Bronchial epithelial cell (primary cell): ENCODE measurements around the gene SNX24. TPM values are rescaled to one million over a fixed set of nuclear protein-coding genes. Genes with fewer than 3 reads are reported as not detected.
"Not testable (repeated sequence)": the region's sequence is repeated elsewhere in the genome, so short reads cannot be mapped to it uniquely, and the experiment has no call there.

Experiments used
- DNase-seq: peaks from one replicate; pipeline ENCODE4 v3.0.0-alpha.2; 2010; ENCODE audit warnings: low read depth
- FAIRE-seq: peaks from 2 replicates; lab custom pipeline; 2011; peaks lifted over from hg19 to GRCh38; lab: Jason Lieb, UNC
- H3K27me3 ChIP-seq: 2 replicates; pipeline ENCODE4 v1.5.1; 2011; ENCODE audit warnings: low read length; ENCODE audit not compliant: control insufficient read depth, insufficient read depth
- H3K36me3 ChIP-seq: 2 replicates; pipeline ENCODE4 v1.5.1; 2011; ENCODE audit warnings: low read length; ENCODE audit not compliant: control insufficient read depth, insufficient read depth
- H3K4me3 ChIP-seq: 2 replicates; pipeline ENCODE4 v1.5.1; 2011; ENCODE audit warnings: mild to moderate bottlenecking, low read depth, low read length, control low read depth
- total RNA-seq: library from RNA; depleted of rRNA; stranded (reverse); fragments of >200 nt; gene quantifications from 2 replicates; pipeline ENCODE4 v1.2.1, GENCODE V29; 2014
- TF ChIP-seq, protein P1 (sequence below): IDR thresholded peaks from 2 replicates; pipeline ENCODE4 v1.5.1; 2011; ENCODE audit warnings: mild to moderate bottlenecking, moderate library complexity, low read length, control low read depth, inconsistent platforms; ENCODE audit not compliant: insufficient read depth, severe bottlenecking

Gene SNX24
- total RNA-seq, 1 donor from 2014 or later = 37.1 TPM

DNA sequence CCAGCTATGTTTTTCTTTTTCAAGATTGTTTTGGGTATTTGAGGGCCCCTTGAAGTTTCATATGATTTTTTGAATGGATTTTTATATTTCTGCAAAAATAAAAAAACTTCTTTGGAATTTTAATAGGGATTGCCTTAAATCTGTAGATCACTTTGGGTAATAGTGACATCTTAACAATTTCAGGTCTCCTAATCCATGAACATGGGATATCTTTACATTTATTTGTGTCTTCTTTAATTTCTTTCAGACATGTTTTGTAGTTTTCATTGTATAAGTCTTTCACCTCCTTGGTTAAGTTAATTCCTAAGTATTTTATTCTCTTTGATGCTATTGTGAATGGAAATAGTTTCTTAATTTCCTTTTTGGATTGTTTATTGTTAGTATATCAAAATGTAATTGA, 112.0 kb downstream of the SNX24 start:
- Histone ChIP-seq H3K27me3 (no peaks in the 10 kb centered on the region), H3K4me3 (no peak overlapping the region), H3K36me3 (no peaks in the 10 kb centered on the region)
- no peak for FAIRE-seq
- no peak for DNase-seq
- TF ChIP-seq, protein P1, sequence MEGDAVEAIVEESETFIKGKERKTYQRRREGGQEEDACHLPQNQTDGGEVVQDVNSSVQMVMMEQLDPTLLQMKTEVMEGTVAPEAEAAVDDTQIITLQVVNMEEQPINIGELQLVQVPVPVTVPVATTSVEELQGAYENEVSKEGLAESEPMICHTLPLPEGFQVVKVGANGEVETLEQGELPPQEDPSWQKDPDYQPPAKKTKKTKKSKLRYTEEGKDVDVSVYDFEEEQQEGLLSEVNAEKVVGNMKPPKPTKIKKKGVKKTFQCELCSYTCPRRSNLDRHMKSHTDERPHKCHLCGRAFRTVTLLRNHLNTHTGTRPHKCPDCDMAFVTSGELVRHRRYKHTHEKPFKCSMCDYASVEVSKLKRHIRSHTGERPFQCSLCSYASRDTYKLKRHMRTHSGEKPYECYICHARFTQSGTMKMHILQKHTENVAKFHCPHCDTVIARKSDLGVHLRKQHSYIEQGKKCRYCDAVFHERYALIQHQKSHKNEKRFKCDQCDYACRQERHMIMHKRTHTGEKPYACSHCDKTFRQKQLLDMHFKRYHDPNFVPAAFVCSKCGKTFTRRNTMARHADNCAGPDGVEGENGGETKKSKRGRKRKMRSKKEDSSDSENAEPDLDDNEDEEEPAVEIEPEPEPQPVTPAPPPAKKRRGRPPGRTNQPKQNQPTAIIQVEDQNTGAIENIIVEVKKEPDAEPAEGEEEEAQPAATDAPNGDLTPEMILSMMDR = no peak

DNA sequence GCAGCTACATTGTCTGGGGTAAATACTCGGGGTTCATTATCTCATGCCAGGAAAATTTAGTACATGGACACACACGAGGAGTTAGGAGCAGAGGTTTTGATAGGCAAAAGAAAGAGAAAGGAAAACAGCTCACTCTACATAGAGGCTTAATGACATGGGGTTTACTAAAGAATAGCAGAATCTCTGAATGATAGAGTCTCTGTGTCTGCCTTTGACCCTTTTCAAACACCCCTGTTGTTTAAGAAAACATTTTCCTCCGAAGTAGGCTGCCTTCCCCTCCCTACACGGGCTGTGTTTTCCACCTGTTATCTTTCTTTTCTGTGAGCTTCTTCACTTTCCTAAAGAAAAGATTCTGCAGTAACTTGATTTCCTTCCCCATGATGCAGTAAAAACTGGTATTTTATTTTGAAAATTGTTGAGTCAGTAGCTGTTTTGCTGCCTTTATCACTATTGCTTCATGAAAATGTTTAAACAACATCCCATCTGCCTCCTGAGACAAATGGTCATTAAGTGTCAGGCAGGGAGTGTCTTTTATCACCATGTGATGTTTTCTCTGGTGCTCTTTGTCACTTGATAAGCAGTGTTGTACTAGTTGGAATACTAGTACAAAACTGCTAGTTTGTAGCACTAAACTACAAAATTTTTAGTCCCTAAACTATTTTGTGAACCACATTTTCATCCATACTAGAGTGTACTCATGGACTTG, 114.5 kb downstream of the SNX24 start:
- FAIRE-seq (no peak), DNase-seq (no peak)
- Histone ChIP-seq H3K4me3 (no peak overlapping the region), H3K27me3 (no peaks in the 10 kb centered on the region), H3K36me3 (no peaks in the 10 kb centered on the region)
- TF ChIP-seq, protein P1 = no peak

DNA sequence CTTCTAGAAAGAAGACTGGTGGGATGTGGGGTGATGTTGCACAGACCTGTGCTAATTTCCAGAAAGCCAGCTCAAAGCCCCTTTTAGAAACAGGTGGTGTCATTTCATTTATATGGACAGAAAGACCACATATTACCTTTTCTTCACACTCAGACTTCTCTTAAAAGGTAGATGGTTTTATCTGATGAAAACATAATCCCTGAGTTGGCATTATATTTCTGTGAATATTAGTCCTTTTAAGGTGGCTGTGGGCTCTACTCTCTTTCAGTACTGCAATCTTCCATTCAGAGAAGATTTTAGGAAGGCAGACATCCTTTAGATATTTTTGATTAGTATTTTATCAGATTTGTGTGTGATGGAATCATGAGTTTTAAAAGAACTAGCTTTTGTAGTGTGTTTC, 117.9 kb downstream of the SNX24 start:
- DNase-seq (no peak), FAIRE-seq (no peak)
- Histone ChIP-seq H3K4me3 (no peak overlapping the region), H3K36me3 (no peaks in the 10 kb centered on the region), H3K27me3 (no peaks in the 10 kb centered on the region)
- TF ChIP-seq, protein P1 = no peak

DNA sequence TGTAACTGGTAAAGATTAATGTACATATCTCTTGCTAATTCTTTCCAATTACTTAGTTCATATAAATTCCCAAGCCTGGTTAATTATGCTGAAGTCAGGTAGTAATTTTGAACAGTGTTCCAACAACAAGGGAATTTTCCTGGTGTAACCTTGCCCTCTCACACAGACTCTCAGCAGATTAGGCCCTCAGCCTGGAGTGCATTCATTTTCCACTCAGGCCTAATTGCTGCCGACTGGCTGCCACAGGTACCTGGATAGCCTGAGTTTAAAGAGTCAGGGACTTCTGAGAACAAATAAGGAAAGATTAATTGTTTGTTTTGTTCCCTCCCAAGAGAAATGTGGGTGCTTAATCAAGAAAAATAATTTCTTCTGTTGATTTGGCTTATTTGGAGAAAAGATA, 119.7 kb downstream of the SNX24 start:
- DNase-seq = no peak
- no peaks in the 10 kb centered on the region for H3K27me3 ChIP-seq
- H3K36me3 ChIP-seq = no peaks in the 10 kb centered on the region

DNA sequence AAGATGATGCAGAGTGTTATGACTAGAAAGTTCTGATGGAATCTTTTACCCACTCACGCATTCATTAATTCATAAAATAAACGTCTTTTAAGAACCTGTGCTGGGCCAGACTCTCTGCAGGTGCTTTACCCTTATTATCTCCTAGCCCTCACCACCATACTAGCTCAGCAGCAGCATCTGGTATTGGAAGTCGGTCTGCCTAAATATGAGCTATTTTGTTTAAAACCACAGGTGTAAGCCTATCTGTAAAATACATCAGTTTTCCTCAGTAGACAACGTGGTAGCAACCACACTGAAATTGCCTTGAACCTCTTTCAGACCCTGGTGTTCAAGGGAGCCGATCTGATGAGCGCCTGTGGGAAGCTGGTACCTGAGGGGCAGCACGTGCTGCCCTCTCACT, 121.7 kb downstream of the SNX24 start:
- no peak overlapping the region for H3K4me3 ChIP-seq
- FAIRE-seq = no peak
- TF ChIP-seq, protein P1 = no peak

More for the DNA sequence above, 119.7 kb downstream of the SNX24 start:
- TF ChIP-seq, protein P1 = no peak
- no peak overlapping the region for H3K4me3 ChIP-seq
- no peak for FAIRE-seq

DNA sequence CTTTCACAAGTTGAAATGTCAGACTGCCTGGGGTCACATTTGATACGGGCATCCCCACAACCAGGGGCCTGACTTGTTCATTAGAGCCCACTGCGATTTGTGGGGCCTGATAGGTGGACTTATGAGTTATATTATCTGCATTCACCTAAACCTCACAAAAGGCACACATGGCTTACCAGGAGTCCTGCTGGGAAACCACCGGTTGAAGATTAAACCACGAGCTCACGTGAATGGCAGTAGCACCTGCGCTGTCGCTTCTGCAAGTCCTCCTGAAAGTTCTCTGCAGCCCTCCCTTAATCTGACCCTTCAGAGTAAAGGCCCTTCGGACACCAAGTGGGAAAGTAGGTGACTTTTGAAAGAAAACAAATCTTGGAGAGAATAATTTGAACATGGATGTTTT, 122.2 kb downstream of the SNX24 start:
- no peak for FAIRE-seq
- TF ChIP-seq, protein P1 = no peak
- no peak for DNase-seq

More for the DNA sequence above, 121.7 kb downstream of the SNX24 start:
- no peak for DNase-seq
- Histone ChIP-seq H3K27me3 (no peaks in the 10 kb centered on the region), H3K36me3 (no peaks in the 10 kb centered on the region)

DNA sequence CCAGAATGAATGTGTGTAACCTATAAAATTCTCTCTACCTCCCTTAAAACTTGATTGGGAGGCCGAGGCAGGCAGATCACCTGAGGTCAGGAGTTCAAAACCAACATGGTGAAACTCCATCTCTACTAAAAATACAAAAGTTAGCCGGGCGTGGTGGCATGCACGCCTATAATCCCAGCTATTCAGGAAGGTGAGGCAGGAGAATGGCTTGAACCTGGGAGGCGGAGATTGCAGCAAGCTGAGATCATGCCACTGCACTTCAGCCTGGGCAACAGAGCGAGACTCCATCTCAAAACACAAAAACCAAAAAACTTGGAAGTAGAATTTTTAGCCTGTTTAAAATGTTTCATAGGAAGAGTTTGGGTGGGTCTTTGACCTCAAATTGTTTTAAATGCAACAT, 122.6 kb downstream of the SNX24 start:
- H3K36me3 ChIP-seq, H3K4me3 ChIP-seq, H3K27me3 ChIP-seq, FAIRE-seq, DNase-seq: not testable (repeated sequence)

More for the DNA sequence above, 122.2 kb downstream of the SNX24 start:
- Histone ChIP-seq H3K36me3 (no peaks in the 10 kb centered on the region), H3K4me3 (no peak overlapping the region), H3K27me3 (no peaks in the 10 kb centered on the region)
